Activated CD8-positive, alpha-beta memory T cell treated with anti-CD3 and anti-CD28 coated beads, Interleukin-2, amount 50 U/mL, for 1 hour (primary cell): ENCODE data around the gene MORN3.
"Not testable (repeated sequence)": the region's sequence is repeated elsewhere in the genome, so short reads cannot be mapped to it uniquely, and the experiment has no call there.

Source experiments
- DNase-seq: peaks from one replicate; pipeline ENCODE4 v3.0.0-alpha.2; 2020; ENCODE audit errors: extremely low read depth

Gene MORN3, protein sequence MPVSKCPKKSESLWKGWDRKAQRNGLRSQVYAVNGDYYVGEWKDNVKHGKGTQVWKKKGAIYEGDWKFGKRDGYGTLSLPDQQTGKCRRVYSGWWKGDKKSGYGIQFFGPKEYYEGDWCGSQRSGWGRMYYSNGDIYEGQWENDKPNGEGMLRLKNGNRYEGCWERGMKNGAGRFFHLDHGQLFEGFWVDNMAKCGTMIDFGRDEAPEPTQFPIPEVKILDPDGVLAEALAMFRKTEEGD

DNA sequence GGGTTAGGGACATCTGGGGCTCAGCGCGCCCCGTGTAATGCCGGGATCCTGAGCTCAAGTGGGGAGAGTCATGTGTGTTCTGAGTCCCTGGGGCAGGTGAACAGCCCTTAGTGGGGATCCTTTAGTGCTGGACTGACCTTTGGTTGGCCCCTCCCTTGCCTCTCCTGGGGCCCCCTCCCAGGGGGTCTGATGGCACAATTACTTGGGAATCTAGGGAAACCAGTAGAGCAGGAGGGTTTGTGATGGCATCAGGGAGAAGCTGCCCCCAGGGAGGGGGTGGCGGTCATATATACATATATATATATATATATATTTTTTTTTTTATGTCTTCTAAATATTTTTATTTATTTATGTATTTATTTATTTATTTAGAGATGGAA, at the start of gene MORN3:
Gene MORN3, minus strand, starts transcription at position 134 of the 380 bp plus-strand sequence. CDS start 171 bp downstream, outside the sequence.
- DNase-seq = no peak

DNA sequence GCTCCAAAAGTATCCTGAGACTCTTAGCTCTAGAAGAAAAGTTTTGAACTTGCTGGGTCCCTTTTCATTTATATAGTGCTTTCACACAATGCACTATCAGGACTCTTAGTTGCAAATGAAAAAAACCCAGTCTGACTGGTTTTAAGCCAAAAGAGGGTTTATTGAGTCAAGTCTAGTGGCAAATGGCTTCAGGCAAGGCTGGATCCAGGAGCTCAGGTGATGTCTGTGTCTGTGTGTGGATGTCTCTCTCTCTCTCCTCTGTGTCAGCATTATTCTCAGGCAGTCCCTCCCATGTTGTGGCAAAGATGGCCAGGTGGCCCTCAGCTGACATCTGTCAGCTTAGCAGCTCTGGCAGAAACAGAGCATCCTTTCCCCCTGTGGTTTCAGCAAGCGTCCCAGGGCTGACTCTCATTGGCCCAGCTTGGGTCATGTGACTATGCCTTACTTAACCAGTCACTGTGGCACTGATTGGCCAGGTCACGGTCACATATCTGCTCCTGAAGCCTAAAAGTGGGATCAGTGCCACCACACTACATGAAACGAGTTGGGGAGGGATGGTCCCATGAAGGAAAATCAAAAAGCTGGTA, 49.3 kb upstream of the MORN3 start:
- no peak for DNase-seq

DNA sequence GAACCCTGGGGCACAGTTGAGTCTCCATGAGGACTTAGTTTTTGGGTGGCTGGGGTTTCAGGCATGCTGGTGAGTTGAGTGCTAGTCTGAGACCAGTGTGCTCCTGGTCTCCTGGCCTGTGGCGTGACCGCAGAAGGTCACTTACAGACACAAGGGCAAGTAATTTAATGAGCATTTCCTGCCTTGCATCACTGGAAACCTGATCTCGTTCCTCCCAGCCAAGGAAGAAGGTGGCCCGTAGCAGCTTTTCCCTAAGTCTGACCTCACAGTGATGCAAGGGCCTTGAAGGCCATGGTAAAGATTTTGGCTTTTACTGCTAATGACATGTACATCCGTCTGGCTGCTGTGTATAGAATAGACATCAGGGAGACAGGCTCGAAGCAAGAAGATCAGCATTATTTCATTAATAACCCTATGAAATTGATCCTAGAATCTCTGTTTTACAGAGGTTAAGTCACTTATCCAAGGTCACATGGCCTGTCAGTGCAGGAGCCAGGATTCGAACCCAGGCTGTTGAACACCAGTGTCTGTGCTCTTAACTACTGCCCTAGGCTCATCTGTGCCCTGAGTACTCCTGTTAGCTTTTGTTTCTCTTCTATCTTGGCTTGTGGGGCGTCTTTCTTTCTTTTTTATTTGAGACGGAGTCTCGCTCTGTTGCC, 47.7 kb upstream of the MORN3 start:
- no peak for DNase-seq

DNA sequence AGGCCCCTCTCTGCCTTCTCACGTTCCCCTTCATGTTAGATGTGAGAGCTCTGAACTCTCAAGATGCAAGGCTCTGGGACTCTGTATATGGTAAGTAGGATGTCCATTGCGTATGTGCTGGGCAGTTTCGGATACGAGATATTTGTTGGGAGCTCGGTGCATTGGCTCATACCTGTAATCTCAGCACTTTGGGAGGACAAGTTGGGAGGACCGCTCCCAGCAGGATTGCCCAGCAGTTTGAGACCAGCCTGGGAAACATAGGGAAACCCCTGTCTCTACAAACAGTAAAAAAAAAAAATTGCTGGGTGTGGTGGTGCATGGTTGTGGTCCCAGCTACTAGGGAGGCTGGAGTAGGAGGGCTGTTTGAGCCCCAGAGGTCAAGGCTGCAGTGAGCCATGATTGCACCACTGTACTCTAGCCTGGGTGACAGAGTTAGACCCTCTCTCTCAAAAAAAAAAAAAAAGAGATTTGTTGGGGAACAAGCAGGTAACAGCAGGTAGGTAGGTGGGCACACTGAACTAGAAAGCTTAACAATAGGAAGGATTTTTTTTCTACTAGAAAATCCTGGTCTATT, 46.5 kb upstream of the MORN3 start:
- no peak for DNase-seq

DNA sequence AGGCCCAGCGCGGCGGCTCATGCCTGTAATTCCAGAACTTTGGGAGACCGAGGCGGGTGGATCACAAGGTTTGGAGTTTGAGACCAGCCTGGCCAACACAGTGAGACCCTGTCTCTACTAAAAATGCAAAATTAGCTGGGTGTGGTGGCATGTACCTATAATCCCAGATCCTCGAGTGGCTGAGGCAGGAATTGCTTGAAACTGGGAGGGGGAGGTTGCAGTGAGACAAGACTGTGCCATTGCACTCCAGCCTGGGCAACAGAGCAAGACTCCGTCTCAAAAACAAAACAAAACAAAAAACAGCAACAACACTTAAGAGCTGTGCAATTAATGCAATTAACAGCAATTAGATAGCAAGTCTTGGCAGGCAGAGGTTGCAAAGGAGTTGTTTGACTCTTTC, 45.6 kb upstream of the MORN3 start:
- not testable (repeated sequence) for DNase-seq

DNA sequence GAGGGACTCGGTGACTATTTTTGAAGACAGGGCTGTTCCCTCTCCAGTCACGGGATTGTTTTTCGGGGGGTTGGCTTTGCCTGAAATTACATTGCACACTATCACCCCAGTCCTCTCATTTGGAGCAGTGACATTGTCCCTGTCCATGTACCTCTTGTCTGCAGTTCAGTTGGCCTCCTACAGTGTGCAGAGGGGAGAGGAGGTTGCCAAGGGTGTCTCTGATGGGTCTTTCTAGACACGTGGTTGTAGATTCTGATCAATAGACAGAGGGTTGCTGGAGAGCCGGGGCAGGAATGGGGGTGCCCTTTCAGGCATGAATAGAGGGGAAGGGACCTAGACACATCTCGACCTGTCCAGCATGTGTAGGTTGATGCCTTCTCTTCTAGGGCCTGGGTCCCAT, 44.3 kb upstream of the MORN3 start:
- DNase-seq = no peak

DNA sequence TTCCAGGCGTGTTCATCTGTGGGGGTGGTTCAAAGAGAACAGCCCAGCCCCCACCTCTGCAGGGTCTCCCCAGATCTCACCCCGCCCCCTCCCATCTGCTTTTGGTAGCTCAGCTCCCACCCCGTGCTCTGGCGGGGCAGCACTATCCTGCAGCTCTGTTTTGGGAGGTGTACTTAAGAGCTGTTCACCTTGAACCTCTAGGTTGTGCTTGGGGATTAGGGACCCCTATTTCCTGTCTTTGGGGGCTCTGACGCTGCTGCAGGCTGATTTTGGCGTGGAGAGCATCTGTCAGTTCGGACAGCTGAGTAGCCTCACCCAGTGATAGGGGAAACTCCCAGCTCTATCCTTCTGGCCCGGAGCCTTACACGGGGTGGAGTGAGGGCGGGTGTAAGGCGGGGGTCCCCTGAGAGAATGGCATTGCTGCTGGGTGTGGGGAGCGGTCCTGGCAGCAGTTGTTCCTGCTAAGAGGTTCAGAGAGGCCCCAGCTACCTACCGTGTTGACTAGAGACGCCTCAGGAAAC, 43.9 kb upstream of the MORN3 start:
- DNase-seq = no peak

DNA sequence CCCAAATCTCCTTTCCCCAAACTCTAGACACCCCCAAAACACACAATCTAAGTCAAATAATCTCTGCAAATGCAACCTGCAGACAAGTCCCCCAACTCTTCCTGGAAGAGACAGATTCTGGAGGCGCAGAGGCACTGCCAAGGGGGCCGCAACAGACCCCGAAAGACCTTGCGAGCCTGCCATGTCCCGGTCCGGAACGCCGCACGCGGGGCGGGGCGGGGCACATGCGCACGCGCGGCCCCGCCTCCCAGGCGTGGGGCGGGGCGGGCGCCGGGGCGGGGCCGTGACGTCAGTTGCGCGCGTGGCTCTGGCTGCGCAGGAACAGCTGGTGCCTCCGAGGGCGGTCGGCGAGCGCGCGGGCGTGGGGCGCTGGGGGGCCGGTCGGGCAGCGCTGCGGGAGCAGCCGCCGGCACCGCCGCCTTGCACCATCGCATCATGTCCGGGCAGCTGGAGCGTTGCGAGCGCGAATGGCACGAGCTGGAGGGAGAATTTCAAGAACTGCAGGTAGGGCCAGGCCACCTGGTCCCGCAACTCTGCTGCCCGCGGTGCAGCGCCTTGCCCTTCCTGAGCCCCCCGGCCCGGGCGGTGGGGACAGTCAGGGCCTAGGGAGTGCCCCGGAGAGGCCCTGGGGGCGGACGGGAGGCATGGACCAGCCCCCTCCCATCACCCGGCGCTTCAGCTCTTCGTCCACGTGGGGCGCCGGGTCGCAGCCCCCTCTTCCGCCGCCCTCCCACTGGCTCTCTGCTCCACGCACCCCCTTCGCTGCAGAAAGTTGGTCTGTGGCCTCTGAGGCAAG, 43.2 kb upstream of the MORN3 start, which contains the start of gene TMEM120B:
Gene TMEM120B, plus strand, starts transcription at position 292 of the 796 bp plus-strand sequence. Its CDS starts 144 bp downstream, at position 436.
- peak; percentile 45 for DNase-seq

DNA sequence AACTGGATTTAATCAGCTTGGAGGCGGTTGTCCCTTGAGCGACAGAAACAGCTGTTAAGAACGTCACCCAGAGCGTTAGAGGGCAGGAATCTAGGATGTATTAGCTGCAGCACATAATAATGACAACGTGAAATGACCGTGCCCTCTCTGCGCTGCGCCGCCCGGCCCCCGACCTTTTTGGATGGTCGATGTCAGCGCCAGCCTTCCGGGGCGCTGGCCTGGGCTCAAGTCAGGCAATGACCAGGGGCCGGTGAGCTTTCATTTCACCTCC, 42.7 kb upstream of the MORN3 start:
- DNase-seq = no peak

DNA sequence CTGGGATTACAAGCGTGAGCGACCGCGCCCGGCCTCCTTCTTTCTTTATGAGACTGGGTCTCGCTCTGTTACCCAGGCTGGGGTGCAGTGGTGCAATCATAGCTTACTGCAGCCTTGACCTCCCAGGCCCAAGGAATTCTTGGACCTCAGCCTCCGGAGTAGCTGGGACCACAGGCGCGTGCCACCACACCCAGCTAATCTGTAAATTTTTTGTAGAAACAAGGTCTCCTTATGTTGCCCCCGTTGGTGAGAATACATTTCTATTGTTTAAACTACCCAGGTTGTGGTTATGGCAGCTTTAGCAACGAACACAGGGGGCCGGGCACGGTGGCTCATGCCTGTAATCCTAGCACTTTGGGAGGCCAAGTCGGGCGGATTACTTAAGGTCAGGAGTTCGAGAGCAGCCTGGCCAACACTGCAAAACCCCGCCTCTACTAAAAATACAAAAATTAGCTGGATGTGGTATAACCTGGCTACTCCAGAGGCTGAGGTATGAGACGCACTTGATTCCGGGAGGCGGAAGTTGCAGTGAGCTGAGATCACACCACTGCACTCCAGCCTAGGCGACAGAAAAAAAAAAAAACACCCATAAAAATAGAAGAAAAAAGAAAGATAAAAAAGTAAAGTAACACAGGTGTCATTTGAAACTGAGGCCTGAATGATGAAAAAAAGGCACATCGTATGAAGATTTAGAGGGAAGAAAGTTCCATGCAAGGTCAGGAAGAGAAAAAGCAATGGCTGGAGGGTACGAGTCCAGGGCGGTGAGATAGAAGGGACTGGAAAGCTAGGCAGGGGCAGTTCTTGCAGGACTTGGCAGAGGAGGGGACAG, 42.1 kb upstream of the MORN3 start:
- no peak for DNase-seq

DNA sequence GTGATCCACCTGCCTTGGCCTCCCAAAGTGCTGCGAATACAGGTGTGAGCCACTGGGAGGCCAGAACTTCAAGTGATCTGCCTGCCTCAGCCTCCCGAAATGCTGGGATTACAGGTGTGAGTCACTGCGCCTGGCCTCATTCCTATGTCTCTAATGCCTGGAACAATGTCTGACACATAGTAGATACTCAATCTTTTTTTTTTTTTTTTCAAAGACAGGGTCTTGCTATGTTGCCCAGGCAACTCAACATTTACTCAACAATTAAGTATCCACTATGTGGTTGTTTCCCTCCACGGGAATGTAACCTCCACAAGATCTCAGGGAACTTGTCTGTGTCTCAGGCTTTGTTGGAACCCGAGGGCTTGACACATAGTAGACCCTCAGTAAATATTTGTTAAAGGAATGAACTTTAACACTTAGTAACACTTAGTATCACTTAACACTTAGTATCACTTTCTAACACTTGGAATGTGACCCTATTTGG, 40.1 kb upstream of the MORN3 start:
- DNase-seq = no peak

DNA sequence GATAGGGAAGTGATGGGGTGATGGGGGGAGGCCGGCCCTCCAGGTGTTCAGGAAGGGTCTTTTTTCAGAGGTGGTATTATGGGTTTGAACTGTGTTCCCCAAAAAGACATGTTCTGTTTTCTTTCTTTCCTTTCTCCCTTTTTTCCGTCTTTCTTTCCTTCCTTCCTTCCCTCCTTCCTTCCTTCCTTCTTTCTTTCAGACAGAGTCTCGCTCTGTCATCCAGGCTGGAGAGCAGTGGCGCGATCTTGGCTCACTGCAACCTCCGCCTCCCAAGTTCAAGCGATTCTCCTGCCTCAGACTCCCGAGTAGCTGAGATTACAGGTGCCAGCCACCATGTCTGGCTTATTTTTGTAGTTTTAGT, 39.6 kb upstream of the MORN3 start:
- not testable (repeated sequence) for DNase-seq

DNA sequence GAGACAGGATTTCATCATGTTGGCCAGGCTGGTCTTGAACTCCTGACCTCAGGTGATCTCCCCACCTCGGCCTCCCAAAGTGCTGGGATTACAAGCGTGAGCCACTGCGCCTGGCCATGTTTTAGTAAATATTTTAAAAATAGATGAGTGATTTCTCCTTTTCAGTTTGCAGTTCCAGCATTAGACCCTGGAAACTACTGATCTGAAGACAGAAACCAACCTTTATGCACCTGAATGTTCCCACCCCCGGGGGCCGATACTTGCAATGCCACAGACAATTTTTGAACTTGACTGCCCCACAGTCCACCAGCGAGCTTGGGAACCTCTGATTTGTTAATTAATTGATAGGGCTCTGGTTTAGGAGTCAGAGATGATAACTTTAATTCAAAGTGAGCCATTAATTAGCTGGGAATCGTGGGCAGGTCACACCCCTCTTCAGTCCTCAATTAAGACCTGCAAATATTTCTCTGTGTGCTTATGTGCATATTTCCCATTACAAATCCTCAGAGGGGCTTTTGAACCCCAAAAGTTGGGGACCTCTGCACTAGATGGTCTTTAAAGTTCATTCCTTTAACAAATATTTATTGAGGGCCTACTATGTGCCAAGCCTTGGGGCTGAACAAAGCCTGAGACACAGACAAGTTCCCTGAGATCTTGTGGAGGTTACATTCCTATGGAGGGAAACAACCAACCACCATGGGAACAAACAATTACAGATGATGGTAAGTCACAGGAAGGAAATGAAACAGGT, 39.0 kb upstream of the MORN3 start:
- DNase-seq = no peak

DNA sequence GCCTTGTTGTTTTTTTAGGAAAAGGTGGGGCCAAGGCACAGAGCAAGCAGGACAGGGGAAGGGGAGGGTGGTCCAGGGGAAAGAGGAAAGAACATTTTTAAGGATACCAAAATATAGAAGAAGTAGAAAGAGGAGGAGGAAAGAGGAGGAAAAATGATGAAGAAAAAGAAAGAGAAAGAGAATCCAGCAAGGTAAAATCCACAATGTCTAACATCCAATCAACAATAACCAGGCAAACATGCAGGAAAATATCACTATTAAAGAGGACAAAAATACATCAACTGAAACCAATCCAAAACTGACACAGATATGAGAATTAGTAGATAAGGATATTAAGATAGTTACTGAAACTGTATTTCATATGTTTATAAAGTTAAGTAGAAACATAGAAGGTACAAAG, 36.1 kb upstream of the MORN3 start:
- DNase-seq = no peak

DNA sequence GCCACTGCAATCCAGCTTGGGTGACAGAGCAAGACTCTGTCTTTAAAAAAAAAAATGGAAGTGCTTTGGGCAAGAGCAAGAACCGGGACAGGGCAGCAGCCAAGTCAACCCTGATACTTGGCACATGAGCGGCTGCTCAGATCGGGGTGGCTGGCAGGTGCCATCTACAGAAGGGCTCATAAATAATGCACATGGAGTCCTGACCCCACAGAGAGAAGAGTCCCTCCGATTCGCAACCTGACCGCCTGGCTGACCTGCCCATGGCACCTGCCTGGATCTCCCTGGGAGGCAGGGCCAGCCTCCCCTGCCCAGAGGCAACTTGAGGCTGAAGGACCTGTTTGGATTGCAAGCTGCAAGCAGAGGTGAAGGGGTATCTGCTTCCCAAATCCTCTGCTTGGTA, 33.5 kb upstream of the MORN3 start:
- DNase-seq = no peak

DNA sequence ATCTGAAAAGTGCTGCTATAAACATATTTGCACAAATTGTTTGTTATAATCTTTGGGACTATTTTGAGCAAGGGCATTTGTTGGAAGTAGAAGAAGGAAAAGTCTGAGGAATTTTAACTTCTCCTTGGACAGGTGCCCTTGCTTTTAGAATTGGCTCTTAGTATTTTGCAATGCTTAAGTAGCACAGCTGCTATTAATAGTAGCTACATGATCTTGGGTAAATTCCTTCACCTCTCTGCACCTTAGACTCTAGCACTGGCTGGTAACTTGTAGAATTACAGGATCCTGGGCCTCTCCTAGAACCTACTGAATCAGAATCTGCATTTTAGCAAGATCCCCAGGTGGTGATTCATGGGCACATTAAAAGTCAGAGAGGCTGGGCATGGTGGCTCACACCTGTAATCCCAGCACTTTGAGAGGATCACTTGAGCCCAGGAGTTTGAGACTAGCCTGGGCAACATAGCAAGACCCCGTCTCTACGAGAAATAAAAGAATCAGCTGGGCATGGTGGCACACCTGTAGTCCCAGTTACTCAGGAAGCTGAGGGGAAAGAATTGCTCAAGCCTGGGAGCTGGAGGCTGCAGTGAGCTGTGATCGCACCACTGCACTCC, 32.3 kb upstream of the MORN3 start:
- no peak for DNase-seq

DNA sequence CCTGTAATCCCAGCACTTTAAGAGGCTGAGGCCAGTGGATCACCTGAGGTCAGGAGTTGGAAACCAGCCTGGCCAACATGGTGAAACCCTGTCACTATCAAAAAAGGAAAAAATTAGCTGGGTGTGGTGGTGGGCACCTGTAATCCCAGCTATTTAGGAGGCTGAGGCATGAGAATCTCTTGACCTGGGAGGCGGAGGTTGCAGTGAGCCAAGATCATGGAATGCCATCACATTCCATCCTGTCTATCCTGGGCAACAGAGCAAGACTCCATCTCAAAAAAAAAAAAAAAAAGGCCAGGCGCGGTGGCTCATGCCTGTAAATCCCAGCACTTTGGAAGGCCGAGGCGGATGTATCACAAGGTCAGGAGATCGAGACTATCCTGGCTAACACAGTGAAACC, 28.4 kb upstream of the MORN3 start:
- not testable (repeated sequence) for DNase-seq

DNA sequence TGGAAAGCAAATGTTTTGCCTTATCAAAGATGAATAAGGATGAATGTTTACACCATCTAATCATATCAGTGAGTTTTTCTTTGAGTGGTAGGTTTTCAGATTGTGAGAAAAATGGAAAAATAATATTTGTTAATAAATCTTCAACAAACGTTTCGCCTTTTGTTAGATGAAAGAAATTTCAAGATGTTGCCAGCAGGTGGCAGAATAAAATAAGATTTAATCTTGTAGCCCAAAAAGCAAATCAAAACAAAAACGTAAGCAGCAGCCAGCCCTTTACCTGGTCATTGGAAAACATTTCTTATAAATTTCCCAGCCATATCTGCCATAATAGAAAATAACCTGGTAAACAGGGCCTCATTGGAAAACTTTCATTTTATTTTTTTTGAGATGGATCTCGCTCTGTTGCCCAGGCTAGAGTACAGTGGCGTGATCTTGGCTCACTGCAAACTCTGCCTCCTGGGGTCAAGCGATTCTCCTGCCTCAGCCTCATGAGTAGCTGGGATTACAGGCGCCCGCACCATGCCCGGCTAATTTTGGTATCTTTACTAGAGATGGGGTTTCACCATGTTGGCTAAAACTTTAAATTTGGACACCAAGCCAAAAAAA, 27.7 kb upstream of the MORN3 start:
- DNase-seq = no peak

DNA sequence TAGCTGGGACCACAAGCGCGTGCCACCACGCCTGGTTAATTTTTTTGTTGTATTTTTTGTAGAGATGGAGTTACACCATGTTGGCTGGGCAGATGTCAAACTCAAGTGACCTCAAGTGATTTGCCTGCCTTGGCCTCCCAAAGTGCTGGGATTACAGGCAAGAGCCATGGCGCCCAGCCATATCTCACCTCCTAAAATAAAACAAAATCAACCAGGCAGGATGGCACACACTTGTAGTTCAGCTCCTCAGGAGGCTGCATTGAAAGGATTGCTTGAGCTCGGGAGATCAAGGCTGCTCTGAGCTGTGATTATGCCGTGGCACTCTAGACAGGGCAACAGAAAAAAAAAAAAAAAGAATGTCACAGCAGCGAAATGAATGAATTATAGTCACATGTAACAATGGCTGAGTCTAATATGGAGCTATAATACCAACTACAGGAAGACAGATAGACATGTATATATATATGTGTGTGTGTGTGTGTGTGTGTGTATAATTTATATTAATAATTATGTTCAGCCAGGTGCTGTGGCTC, 23.8 kb upstream of the MORN3 start:
- no peak for DNase-seq
